ENCODE measurements around the gene ARVCF.
A peak's percentile ranks its signal among the peaks of the same experiment; 100 is the strongest.

ARVCF gene

GRCh38 chr22:20024650-20025397 lies 8.2 kb upstream of the ARVCF start:
- Mint-ChIP-seq H3K36me3 (ENCODE audit: low read depth) (no peaks in the 10 kb centered on the region), H3K4me3 (no peak overlapping the region), H3K9me3 (no peaks in the 10 kb centered on the region), H3K4me1 (peaks cover 14% of the 10 kb centered on the region), H3K27me3 (ENCODE audit: low read depth, poor library complexity) (peaks cover 19% of the 10 kb centered on the region), H3K27ac (no peak overlapping the region)
- DNase-seq = no peak
- no peak for TF ChIP-seq CTCF (IDR thresholded peaks at IDR 0.05)

- Mint-ChIP-seq H3K9me3 (no peaks in the 10 kb centered on the region), H3K4me3 (no peak overlapping the region)
These were observed 7.6 kb upstream of the ARVCF start for GRCh38 chr22:20024225-20024624.

DNA sequence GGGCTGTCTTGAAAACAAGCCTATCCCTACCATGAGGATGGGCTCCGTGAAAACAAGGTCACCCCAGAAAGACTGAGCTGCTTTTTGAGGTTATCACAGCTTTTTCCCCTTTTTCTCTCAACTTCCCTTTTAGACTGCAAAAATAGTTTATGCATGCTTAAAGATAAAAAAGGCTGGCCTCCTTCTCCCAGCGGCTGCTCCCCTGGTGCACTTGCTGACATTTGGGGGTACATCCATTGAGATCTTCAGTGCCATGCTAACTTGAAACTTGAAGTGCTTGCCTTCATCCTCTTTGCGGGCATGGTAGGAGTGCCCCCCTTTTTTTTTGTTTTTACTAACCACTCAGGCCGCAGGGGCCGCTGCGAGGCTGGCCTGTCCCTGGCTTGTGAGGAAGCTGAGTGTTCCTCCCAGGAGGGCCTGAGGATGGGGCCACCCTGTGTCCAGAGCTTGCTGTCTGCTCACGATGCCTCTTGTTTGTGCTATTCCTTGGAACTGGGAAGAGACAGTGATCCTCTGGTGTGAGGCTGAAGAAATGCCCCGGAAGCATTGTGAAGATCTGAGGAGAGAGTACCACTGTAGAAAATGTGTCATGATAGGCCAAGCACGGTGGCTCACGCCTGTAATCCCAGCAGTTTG lies 6.5 kb upstream of the ARVCF start:
- peaks cover 36% of the 10 kb centered on the region for H3K27me3 Mint-ChIP-seq (ENCODE audit: low read depth, poor library complexity)
- peaks cover 14% of the 10 kb centered on the region for H3K4me1 Mint-ChIP-seq
- no peaks in the 10 kb centered on the region for H3K36me3 Mint-ChIP-seq (ENCODE audit: low read depth)
- no peak for DNase-seq
- TF ChIP-seq CTCF (IDR thresholded peaks at IDR 0.05) = no peak
- H3K4me3 Mint-ChIP-seq = no peak overlapping the region
- H3K27ac Mint-ChIP-seq = no peak overlapping the region
- H3K9me3 Mint-ChIP-seq = no peaks in the 10 kb centered on the region

More at GRCh38 chr22:20024225-20024624, 7.6 kb upstream of the ARVCF start:
- Mint-ChIP-seq H3K27ac (no peak overlapping the region), H3K4me1 (peaks cover 14% of the 10 kb centered on the region), H3K27me3 (ENCODE audit: low read depth, poor library complexity) (peaks cover 25% of the 10 kb centered on the region), H3K36me3 (ENCODE audit: low read depth) (no peaks in the 10 kb centered on the region)
- no peak for TF ChIP-seq CTCF (IDR thresholded peaks at IDR 0.05)
- DNase-seq = no peak

DNA sequence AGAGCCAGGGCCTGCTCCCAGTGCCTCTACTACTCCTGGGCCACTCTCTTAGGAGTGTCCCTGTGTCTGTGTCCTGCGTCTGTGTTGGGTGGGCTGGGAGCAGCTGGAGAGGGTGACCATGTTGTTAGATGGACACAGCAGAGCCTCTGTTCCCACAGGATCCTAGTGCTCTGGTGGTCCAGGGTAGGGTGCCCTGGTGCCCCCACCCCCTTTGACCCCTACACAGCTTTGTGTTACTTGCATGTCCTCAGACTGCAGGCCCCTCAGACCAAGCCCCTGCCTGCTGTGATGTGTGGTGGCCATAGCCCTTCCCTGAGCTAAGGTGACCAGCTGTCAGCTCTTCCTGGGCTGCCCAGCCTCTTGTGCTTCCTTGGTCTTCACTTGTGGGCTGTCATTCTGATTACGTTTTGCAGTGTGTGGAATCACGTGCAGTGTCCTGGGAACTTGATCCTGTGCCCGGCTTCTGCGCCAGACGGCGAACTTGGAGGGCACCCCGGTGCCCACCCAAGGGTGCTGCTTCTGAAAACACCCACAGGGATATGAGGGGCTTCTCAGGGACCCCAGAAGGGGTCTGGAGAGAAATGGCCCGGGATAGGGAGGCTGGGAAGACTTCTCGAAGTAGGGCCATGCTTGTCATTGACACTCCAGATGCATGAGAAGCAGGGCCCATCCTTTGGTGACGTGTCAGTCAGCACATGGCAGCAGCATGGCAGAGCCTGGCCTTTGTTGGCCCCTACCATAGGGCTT lies 5.8 kb upstream of the ARVCF start:
- Mint-ChIP-seq H3K4me1 (peaks cover 14% of the 10 kb centered on the region), H3K27me3 (ENCODE audit: low read depth, poor library complexity) (peaks cover 43% of the 10 kb centered on the region), H3K9me3 (no peaks in the 10 kb centered on the region), H3K36me3 (ENCODE audit: low read depth) (no peaks in the 10 kb centered on the region), H3K27ac (no peak overlapping the region), H3K4me3 (peak overlapping the region; percentile 81)
- TF ChIP-seq CTCF (IDR thresholded peaks at IDR 0.05) = no peak
- DNase-seq = no peak

GRCh38 chr22:20021196-20022181 lies 4.9 kb upstream of the ARVCF start:
- Mint-ChIP-seq H3K27ac (no peak overlapping the region), H3K4me1 (peaks cover 14% of the 10 kb centered on the region), H3K27me3 (ENCODE audit: low read depth, poor library complexity) (peaks cover 47% of the 10 kb centered on the region), H3K36me3 (ENCODE audit: low read depth) (no peaks in the 10 kb centered on the region), H3K4me3 (peak overlapping the region; percentile 81), H3K9me3 (no peaks in the 10 kb centered on the region)
- TF ChIP-seq CTCF (IDR thresholded peaks at IDR 0.05) = no peak
- peak; percentile 45 for DNase-seq
